Measurements from ENCODE around the gene RGS10. TPM values are rescaled to one million over a fixed set of nuclear protein-coding genes. Genes with fewer than 3 reads are reported as not detected.

RGS10 gene
- total and polyA plus RNA-seq, 9 of the 15 experiments (the other 6 are each of a cell fraction or from before 2014, with no cell fraction given), result 31.9 to 123 (median 62.1) TPM

- TF ChIP-seq GMEB1 (CRISPR knock-in tag; IDR thresholded peaks at IDR 0.05) (no peak), CTBP1 (IDR thresholded peaks at IDR 0.05; ENCODE audit: borderline replicate concordance) (no peak), MNT (conservative IDR thresholded peaks at IDR 0.05) (no peak), MYNN (IDR thresholded peaks at IDR 0.05) (no peak), MYNN (CRISPR knock-in tag; IDR thresholded peaks at IDR 0.05) (no peak), POLR2G (IDR thresholded peaks at IDR 0.05; ENCODE audit: low read depth, low read length) (no peak), ZNF318 (IDR thresholded peaks at IDR 0.05; ENCODE audit: borderline replicate concordance in 1 of 2, low read depth in 1 of 2) (no peak), C11orf30 (IDR thresholded peaks at IDR 0.05; ENCODE audit: low read depth) (no peak)
- TF ChIP-seq, protein P1, sequence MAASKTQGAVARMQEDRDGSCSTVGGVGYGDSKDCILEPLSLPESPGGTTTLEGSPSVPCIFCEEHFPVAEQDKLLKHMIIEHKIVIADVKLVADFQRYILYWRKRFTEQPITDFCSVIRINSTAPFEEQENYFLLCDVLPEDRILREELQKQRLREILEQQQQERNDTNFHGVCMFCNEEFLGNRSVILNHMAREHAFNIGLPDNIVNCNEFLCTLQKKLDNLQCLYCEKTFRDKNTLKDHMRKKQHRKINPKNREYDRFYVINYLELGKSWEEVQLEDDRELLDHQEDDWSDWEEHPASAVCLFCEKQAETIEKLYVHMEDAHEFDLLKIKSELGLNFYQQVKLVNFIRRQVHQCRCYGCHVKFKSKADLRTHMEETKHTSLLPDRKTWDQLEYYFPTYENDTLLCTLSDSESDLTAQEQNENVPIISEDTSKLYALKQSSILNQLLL (CRISPR knock-in tag; IDR thresholded peaks at IDR 0.05; ENCODE audit: borderline replicate concordance), result no peak
- TF ChIP-seq, protein P2, sequence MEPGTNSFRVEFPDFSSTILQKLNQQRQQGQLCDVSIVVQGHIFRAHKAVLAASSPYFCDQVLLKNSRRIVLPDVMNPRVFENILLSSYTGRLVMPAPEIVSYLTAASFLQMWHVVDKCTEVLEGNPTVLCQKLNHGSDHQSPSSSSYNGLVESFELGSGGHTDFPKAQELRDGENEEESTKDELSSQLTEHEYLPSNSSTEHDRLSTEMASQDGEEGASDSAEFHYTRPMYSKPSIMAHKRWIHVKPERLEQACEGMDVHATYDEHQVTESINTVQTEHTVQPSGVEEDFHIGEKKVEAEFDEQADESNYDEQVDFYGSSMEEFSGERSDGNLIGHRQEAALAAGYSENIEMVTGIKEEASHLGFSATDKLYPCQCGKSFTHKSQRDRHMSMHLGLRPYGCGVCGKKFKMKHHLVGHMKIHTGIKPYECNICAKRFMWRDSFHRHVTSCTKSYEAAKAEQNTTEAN (CRISPR knock-in tag; IDR thresholded peaks at IDR 0.05), result no peak
Measured at GRCh38 chr10:119514819-119515218, 27.7 kb downstream of the RGS10 start (continued).
